Stomach (tissue), 4 donors: ENCODE results near the gene SLC7A4.
"Not testable (repeated sequence)": the region's sequence is repeated elsewhere in the genome, so short reads cannot be mapped to it uniquely, and the experiment has no call there.

Experiments used
- CTCF ChIP-seq, 7 experiments: fragments of 450-650 bp in 4 of 7; fragments of 200-600 bp in 3 of 7; sonication (generic) in 3 of 7; IDR thresholded peaks; one replicate each; pipeline ENCODE4 v1.5.1; 2016 to 2019; ENCODE audit warnings: antibody characterized with exemption in 7 of 7, control low read depth in 2 of 7, mild to moderate bottlenecking in 1 of 7
- EP300 ChIP-seq: sonication (generic); formaldehyde crosslinking; IDR thresholded peaks from one replicate; pipeline ENCODE4 v1.6.1; 2017; ENCODE audit warnings: antibody characterized with exemption
- POLR2AphosphoS5 ChIP-seq, 3 donors: sonication (generic); formaldehyde crosslinking; IDR thresholded peaks; one replicate each; pipeline ENCODE4 v1.6.1; 2016; ENCODE audit warnings: antibody characterized with exemption in 3 of 3

GRCh38 chr22:21060363-21060762, 28.0 kb upstream of the SLC7A4 start:
- not testable (repeated sequence) for TF ChIP-seq EP300; CTCF (IDR thresholded peaks at IDR 0.05); POLR2AphosphoS5 (IDR thresholded peaks at IDR 0.05)
